Endothelial cell (in vitro differentiated cells): Measurements from ENCODE around the gene PIK3C2G. TPM values are rescaled to one million over a fixed set of nuclear protein-coding genes. Genes with fewer than 3 reads are reported as not detected.

Experiments used
- DNase-seq: peaks from one replicate; pipeline ENCODE4 v3.0.0; 2021; ENCODE audit warnings: low spot score
- H3K27ac Mint-ChIP-seq: one replicate; pipeline ENCODE4 v1.8.0; 2021; ENCODE audit warnings: mixed read lengths, inconsistent platforms; ENCODE audit not compliant: unreplicated experiment
- H3K27me3 Mint-ChIP-seq: one replicate; pipeline ENCODE4 v1.8.0; 2021; ENCODE audit warnings: mild to moderate bottlenecking, moderate library complexity, mixed read lengths, inconsistent platforms; ENCODE audit not compliant: unreplicated experiment
- H3K36me3 Mint-ChIP-seq: one replicate; pipeline ENCODE4 v1.8.0; 2021; ENCODE audit warnings: mild to moderate bottlenecking, low read depth, mixed read lengths, inconsistent platforms; ENCODE audit not compliant: unreplicated experiment
- H3K4me1 Mint-ChIP-seq: one replicate; pipeline ENCODE4 v1.8.0; 2021; ENCODE audit warnings: mild to moderate bottlenecking, mixed read lengths, inconsistent platforms; ENCODE audit not compliant: unreplicated experiment
- H3K4me3 Mint-ChIP-seq: one replicate; pipeline ENCODE4 v1.8.0; 2021; ENCODE audit warnings: mild to moderate bottlenecking, mixed read lengths, inconsistent platforms; ENCODE audit not compliant: unreplicated experiment
- H3K9me3 Mint-ChIP-seq: one replicate; pipeline ENCODE4 v1.8.0; 2021; ENCODE audit warnings: mixed read lengths, inconsistent platforms; ENCODE audit not compliant: unreplicated experiment
- CTCF ChIP-seq: fragments of 200-600 bp; sonication (generic); IDR thresholded peaks from one replicate; pipeline ENCODE4 v1.5.0; 2021; ENCODE audit warnings: antibody characterized with exemption; ENCODE audit not compliant: unreplicated experiment
- long read RNA-seq: library from polyadenylated mRNA; unstranded; transcript quantifications from one replicate; pipeline ENCODE4 v2.0.0, GENCODE V29; 2020; ENCODE audit not compliant: unreplicated experiment
- total RNA-seq: library from RNA; stranded (reverse); fragmentation: NEBNext Ultra II Directional; extraction: Animal tissue kit (Norgen Biotek cat#: 25700); gene quantifications from one replicate; pipeline ENCODE4 v1.2.1, GENCODE V29; 2021; ENCODE audit not compliant: unreplicated experiment

Gene PIK3C2G
- total RNA-seq = not detected
- long read RNA-seq, partial matches to known transcripts = 0 of 1 reads
- long read RNA-seq, other reads (novel, unspliced or antisense) = 1 of 1 reads

GRCh38 chr12:18261273-18261672 is at the start of gene PIK3C2G:
PIK3C2G (plus strand) TSS chr12:18261518; CDS start chr12:18282082, 20,564 bp downstream.
- Mint-ChIP-seq H3K4me3 (no peak within 1 kb of the TSS), H3K27ac (no peak within 1 kb of the TSS), H3K36me3 (no peaks in the 10 kb centered on the region), H3K9me3 (no peaks in the 10 kb centered on the region), H3K4me1 (peaks cover 3% of the 10 kb centered on the region), H3K27me3 (no peaks in the 10 kb centered on the region)
- no peak for TF ChIP-seq CTCF
- no peak for DNase-seq

- TF ChIP-seq CTCF = no peak
- H3K36me3 Mint-ChIP-seq = no peaks in the 10 kb centered on the region
- H3K4me1 Mint-ChIP-seq = peaks cover 3% of the 10 kb centered on the region
- no peak overlapping the region for H3K4me3 Mint-ChIP-seq
- H3K27me3 Mint-ChIP-seq = no peaks in the 10 kb centered on the region
- no peaks in the 10 kb centered on the region for H3K9me3 Mint-ChIP-seq
- no peak overlapping the region for H3K27ac Mint-ChIP-seq
- no peak for DNase-seq
Measured at GRCh38 chr12:18217966-18218365, 43.4 kb upstream of the PIK3C2G start.

- no peak for DNase-seq
- Mint-ChIP-seq H3K9me3 (no peaks in the 10 kb centered on the region), H3K36me3 (no peaks in the 10 kb centered on the region), H3K4me3 (no peak overlapping the region), H3K27ac (no peak overlapping the region), H3K27me3 (no peaks in the 10 kb centered on the region), H3K4me1 (peaks cover 3% of the 10 kb centered on the region)
- no peak for TF ChIP-seq CTCF
Measured at GRCh38 chr12:18221726-18222125, 39.6 kb upstream of the PIK3C2G start.

- Mint-ChIP-seq H3K27ac (no peak overlapping the region), H3K4me3 (no peak overlapping the region), H3K4me1 (peaks cover 3% of the 10 kb centered on the region), H3K9me3 (no peaks in the 10 kb centered on the region), H3K36me3 (no peaks in the 10 kb centered on the region), H3K27me3 (no peaks in the 10 kb centered on the region)
- TF ChIP-seq CTCF = no peak
- DNase-seq = no peak
Measured at GRCh38 chr12:18222699-18223098, 38.6 kb upstream of the PIK3C2G start.

GRCh38 chr12:18224745-18225144 is 36.6 kb upstream of the PIK3C2G start:
- Mint-ChIP-seq H3K27ac (no peak overlapping the region), H3K9me3 (no peaks in the 10 kb centered on the region), H3K36me3 (no peaks in the 10 kb centered on the region), H3K4me3 (no peak overlapping the region), H3K4me1 (peaks cover 3% of the 10 kb centered on the region), H3K27me3 (no peaks in the 10 kb centered on the region)
- TF ChIP-seq CTCF = peak; percentile 23
- no peak for DNase-seq
